Pulmonary artery endothelial cell (primary cell): ENCODE measurements around the gene NAV2. TPM values are rescaled to one million over a fixed set of nuclear protein-coding genes. Genes with fewer than 3 reads are reported as not detected.
A peak's percentile ranks its signal among the peaks of the same experiment; 100 is the strongest.

Experiments
- DNase-seq: peaks from one replicate; pipeline ENCODE4 v3.0.0-alpha.2; 2011; ENCODE audit warnings: low read depth, low spot score
- total RNA-seq: library from RNA; depleted of rRNA; stranded (reverse); fragments of >200 nt; gene quantifications from 2 replicates; pipeline ENCODE4 v1.2.3, GENCODE V29; 2014

NAV2 gene, protein sequence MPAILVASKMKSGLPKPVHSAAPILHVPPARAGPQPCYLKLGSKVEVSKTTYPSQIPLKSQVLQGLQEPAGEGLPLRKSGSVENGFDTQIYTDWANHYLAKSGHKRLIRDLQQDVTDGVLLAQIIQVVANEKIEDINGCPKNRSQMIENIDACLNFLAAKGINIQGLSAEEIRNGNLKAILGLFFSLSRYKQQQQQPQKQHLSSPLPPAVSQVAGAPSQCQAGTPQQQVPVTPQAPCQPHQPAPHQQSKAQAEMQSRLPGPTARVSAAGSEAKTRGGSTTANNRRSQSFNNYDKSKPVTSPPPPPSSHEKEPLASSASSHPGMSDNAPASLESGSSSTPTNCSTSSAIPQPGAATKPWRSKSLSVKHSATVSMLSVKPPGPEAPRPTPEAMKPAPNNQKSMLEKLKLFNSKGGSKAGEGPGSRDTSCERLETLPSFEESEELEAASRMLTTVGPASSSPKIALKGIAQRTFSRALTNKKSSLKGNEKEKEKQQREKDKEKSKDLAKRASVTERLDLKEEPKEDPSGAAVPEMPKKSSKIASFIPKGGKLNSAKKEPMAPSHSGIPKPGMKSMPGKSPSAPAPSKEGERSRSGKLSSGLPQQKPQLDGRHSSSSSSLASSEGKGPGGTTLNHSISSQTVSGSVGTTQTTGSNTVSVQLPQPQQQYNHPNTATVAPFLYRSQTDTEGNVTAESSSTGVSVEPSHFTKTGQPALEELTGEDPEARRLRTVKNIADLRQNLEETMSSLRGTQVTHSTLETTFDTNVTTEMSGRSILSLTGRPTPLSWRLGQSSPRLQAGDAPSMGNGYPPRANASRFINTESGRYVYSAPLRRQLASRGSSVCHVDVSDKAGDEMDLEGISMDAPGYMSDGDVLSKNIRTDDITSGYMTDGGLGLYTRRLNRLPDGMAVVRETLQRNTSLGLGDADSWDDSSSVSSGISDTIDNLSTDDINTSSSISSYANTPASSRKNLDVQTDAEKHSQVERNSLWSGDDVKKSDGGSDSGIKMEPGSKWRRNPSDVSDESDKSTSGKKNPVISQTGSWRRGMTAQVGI (N-terminal part only)
- total RNA-seq, result 9.5 and 15.2 TPM in 2 replicates

DNA sequence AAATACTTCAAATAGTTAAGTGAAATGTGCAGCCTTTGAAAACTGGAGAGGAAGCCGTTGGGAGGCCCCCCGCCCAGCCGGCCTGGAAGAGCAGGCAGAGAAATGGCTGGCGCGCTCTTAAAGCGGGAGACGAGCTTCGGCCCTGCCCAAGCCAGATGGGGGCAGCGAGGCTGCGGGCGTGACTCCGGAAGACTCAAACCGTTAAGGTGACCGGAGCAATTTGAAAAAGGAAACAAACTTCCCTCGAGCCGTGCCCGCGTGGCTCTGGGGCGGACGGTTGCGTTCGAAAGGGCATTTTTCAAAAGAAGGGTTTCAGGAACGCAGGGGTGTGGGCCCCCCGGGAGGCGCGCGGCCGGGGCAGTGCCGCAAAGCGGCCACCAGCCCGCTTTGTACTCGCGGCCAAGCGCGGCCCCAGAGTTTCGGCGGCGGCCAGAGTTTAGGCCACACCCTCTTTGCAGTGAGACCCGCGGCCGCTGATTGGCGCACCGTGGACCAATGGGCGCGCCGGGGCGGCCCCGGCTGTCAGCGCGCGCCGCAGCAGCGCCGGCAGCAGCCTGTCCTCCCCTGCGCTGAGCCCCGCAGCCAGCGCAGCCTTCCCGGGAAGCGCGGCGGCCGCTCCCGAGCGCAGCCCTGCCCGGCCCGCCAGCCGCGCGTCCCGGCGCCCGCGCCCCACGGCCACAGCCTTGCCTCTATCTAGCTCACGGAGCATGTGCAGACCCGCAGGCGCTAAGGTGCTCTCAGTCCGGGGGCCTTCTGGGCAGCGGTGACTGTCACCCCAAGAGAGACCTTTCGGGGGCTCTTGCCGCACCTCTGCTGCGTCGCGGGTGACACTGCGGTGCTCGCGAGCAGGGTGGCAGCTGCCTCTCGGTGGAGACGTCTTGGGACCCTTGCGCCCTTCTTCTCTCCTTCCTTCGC, at the start of gene NAV2:
Gene NAV2, plus strand, starts transcription at position 557 of the 915 bp plus-strand sequence. CDS start 859 bp downstream, outside the sequence.
- peak; percentile 78 for DNase-seq

DNA sequence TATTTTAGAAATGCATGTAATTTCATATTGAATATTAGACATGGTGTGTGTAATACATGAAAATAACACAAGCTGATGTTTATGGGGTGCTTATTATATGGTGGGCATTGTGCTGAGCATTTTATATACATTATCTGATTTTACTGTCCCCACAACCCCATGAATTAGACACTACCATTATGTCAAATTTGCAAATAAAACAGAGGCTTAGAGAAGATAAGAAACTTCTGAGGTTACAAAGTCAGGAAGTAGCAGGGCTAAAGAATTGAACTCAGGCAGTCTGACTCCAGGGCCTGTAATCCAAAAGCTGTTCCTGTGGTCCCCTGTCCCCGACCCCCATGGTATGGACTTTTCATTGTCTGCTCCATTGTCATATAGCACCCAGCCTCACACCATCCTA, 49.4 kb upstream of the NAV2 start:
- DNase-seq, result no peak

DNA sequence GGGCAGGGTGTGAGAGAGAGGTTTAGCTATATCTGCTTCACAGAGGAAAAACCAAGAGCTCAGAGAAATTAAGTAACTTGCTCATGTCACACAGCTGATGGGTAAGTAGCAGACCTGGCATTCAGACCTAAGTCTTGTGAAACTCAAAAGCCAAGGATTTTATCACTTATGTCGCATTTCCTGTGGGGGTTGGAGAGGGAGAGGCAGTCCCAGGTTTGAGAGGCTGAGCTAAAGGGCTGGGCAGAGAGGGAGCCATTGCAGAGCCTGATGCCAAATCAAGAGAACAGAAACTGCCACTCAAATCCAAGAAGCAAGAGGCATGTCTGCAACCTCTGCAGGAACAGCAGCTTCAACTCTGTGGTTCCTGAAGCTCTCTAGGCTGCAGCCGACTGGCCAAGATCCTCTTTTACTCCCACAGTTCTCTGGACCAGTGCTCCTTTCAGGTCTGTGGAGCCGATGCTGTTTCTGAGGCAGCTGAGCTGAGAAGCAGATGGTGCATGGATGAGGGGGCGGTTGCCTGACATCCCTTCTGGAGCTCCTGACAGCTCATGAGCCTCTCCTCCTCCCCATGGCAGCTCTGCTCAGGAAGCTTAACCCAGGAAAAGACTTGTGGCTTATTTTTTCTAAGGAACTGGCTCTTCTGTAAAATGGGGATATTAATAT, 47.6 kb upstream of the NAV2 start:
- no peak for DNase-seq

DNA sequence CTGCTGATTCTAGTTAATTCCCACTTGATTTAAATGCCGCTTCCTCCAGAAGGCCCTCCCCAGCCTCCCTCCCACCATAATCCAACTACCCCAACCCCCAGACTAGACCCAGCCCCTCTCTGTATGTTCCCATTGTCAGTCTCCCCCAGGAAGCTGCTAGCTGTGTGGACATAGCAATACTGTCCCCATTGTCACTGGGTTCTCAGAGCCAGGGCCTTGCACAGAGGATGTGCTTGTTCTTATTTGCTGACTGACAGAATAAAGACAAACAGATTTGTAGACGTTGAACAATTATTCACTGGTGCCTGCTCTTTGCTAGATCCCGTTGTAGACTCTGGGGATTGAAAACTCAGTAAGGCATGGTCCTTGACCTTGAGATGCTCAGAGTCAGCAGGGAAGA, 45.7 kb upstream of the NAV2 start:
- DNase-seq, result no peak

DNA sequence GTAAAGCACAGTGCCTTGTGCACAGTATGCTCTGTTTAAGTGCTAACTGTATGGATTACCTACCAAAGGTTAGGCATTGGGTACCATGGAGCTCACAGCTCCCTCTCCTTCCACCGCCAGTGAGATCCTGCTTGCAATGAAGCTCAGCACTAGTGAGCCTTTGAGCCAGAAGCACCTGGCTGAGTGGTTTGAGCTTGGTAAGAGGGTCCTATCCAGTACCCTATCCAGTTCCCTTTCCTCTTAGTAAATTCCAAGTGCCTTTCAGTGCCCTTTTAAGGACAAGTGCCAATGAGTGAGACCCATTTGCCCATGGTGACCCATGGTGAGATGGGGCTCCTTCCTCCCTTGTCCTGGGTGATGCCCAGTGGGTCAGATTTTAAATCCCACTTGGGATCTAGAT, 43.1 kb upstream of the NAV2 start:
- DNase-seq, result no peak

DNA sequence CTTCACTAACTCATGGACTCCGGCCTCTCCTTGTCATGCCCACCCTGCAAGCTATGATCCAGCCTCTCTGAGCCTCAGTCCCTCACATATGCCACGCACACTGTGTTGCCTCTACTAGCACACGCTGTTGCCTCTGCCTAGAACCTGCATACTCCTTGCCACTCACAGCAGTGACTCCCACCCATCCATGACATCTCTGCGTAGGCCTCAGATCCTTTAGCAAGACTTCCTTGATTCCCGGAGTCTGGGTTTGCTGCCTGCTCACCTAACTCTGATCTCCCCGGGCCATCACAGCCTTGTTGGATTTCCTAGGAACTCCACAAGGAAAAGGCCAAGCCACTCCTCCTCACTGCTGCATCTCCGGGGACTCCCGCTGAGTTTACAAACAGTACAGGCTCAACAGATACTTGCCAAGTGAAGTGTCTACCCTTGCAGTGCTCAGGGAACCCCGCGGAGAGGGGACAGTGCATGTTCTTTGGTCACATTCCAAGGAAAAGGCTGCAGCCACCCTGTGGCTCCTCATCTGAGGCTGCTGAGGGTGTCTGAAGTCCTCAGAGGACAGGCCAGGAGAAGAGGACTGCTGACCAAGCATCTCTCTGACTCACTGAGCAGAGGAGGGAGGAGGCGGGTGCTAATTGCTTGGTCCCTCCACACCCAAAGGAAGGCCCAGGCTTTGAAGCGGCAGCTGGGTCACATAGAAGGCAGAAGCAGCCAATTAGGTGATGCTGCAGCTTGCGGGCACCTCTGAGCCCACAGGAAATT, 42.4 kb upstream of the NAV2 start:
- no peak for DNase-seq

DNA sequence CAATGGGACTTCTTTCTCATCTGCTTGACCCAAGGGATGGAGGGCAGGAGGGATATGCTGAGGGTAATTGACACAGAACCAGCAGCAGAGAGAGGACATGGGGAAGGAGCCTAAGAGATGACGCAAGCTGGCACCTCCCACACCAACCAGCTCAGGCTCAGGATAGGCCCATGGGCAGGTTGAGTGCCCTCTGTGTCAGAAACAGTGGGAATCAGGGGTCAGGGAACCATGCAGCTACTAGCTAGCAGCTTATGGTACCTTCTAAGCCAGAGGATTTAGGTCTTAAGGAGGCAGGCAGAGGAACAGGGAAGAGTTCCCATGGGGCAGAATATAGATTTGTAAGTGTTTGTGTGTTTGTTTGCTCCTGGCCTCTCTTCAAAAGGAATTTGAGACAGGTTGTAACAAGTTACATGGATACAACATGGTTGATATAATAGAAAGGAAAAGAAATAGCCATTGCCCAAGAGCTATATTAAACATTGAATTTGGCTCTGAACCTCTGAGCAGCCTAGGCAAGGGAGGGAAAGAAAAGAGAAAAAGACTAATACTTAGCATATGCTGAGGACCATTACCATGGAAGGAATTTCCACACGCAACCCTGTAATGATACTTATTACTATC, 39.9 kb upstream of the NAV2 start:
- no peak for DNase-seq

DNA sequence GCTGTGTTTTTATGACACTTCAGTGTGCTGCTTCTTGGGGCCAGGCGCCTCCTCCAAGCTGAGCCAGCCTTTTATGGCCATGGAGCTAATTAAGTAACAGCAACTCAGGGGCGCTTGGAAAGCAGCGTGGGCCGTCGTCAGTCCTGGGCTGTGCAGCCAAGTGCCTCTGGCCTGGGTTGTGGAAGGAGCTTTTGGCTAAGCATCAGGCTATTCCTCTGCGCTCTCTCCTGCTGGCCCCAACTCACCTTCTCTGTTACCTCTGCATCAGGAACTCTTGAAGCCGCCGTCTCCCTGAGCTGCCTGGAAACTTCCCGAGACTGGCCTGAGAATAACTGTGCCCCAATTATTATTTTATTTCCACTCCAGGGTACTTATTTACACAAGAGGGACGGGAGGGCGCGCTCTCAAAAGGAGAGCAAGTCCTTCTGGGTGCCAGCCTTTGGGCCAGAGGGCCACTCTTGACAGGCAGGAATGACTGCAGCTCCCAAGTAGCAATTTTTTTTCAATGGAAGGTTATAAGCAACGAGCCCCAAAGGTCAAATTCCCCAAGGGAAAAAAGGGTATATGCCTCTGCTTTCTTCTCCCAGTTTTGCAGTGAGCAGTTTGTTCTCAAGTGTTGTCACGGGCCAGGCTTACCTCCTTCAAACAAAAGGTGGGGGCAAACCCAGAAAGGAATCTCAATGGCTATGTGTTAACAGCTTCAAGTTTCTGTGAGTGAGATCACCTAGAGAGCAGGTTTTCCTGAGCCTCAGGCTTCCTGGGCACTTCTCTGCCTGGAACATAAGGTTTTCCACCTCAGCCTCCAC, 38.5 kb upstream of the NAV2 start:
- no peak for DNase-seq

DNA sequence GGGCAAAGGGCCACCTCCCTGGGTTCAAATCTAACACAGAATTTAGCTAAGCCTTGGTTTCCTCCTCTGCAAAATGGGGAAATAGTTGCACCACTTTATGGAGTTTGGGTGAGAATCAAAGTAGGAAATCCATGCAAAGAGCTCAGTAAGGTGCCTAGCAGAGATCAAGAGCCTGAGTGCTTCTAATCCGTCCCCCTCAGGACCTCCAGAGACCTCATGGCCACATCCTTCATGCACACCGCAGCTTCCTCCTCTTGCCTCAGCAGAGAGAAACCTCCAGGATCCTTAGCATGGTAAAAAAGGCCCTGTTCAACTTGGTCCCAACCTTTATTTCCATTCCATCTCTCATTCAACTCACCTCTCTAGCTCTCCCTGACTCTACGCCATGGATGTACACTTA, 37.8 kb upstream of the NAV2 start:
- no peak for DNase-seq

DNA sequence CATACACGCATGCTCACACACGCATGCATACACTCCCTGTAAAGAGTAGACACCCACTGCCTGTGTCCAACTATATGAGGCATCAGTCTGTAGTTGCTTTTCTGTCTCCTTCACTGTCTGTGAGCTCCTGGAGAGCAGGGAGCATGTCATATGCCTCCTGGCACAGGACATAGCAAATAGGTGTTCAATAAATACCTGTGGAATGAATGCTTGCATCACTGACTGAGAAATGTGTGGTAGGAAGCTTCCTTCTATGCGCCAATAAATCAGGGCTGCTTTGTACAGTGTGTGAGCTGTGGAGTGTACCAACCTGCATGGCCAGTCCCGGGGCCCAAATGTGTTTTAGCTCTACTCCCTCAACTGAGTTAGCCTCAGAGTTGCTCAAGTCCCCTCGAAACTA, 37.2 kb upstream of the NAV2 start:
- DNase-seq, result no peak

DNA sequence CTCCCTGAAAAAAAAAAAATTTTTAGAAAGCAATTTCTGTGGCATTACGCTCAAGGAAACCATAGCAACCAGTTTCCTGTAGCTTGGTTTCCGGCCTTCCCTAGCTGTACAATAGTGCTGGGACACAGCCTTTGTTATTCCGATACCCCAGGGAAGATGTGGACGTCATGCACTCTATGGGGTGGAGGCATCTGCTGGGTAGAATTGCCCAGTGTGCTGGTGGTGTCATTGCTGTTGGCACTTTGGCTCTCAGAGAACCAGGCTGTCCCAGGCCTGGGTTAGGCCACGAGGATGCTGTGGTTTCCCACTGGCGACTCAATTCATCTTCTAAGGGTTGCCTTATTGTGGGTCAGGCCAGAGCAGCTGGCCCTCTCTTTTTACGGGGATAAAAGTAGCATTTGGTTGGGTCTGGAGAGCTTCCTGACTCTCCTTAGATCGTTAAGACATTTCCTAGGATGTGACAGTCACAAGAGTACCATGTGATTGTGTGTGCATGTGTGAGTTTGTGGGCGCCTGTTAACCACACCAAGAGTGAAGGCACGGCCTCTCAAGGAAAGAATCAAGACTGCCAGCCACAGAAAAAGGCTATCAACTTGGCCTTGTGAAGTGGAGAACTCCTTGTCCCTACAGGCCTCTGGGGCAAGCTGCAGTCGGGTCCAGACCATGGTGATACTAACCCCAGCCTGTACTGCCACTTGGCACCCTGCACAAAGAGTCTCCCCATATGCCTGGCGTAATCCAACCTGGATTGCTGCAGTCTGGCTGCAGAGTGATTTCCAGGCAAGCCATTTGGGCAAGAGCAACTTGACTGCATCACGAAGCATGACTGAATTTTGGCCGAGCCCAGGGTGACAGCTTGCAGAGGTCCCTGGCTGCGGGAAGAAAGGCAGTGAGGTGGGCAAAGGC, 35.9 kb upstream of the NAV2 start:
- peak; percentile 91 for DNase-seq

DNA sequence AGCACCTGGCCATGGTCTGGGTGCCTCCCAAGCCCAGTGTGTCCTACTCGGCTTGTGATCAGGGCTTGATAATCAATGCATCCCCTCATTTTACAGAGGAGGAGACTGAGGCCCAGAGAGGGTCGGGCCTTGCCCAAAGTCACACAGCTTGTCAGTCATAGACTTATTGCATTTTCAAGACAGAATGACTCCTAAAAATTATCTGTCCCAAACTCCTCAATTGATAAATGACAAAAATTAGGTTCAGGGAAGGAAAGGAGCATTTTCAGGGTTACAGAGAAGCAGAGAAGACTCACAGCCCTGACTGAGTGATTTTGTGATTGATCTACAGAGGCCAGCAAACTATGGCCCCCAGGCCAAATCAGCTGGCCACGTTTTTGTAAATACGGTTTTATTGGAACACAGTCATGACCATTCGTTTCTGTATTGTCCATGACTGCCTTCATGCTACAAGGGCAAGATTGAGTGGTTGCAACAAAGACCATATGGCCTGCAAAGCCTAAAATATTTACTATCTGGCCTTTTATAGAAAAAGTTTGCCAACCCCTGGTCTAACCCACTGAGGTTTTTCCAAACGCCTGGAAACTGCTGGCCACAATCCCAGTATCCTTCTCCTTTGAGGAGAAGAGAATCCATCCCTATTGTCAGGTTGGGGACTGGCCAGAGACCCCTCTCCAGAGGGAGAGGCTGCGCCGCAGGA, 35.1 kb upstream of the NAV2 start:
- DNase-seq, result no peak

DNA sequence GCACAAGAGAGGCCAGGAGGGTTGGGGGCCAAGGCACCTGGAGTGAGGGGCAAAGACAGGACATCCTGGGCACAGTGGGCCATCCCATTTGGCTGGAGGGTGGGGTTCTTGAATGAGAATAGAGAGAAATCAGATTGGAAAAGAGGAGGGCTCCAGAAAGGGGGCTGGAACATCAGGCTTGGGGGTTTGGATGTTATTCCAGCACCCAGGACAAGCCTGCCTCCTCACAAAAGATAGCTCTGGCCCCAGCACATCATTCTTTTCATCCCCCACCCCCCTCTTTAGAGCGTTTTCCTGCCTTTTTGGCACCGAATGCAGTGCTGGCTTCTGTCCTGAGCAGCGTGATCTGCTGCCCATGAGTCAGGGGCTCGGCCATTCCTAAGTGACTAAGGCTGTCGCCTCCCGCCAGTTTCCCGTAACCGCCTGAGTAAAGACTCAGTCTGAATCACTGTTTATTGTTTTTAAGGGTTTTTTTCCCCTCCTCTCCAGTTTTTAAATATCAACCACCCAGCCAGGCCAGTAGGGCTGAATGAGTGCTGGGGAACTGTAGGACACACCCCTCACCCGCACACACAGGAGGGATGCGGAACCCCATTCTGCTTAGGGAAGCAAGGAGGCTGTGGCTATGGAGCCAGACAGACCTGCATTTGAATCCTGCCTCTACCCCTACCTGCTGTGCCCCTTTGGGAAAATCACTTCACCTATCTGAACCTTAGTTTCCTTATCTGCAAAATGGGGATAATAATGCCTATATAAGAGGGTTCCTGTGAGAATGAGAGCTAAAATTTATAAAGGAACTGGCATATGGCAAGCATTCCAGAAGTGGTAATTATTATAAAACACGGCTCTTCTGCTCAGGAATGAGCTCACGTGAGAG, 32.4 kb upstream of the NAV2 start:
- peak; percentile 89 for DNase-seq

DNA sequence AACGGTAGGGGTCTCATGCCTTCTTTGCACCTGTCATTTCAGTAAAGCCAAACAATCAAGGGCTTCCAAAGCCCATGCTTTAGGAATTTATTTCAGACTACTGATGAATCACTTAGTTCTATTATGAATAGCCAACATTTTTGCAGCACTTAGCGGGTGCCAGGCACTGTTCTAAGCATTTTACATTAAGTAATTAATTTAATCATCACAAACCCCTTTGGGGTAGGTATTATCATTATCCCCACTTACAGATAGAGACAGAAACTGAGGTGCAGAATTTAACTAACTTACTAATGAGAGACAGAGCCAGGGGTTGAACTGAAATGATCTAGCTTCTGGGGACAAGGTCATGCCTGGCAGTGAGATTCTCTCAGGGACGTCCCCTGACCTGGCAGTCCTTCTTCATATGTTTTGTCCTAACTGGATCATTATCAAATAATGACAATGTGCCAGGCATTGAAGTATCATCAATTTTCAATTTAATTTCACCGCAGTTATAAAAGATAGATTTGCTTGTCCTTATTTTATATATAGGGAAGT, 31.7 kb upstream of the NAV2 start:
- no peak for DNase-seq

DNA sequence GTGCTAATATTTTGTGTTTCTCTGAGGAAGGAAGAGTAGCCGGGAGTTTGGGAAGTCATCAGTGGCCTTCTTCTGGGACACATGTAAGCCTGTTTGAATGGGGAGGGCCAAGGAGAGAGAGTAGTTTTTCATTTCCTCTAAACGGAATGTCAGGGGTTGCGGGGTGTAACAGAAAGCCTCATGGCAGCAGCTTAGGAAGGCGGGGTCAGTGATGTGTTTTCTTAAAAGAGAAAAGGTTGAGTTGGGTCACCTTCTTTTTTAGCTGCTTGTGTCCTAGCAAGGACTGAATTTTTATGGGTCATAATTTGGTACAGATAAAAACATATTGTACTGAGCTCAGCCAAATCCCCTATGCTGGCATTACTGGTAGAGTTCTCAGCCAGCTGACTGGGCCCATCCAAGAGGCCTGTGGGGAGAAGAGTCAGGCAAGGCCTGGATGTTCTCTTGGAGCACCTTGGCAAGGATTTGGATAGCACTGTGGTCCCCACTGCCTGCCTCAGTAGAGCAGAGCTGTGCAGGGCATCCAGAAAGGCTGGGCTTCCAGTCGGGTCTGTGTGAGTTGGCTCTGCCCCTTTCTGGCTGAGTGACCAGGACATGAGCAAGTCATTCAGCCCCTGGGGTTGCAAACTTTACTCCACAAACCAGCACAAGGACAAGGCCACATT, 29.4 kb upstream of the NAV2 start:
- DNase-seq, result no peak
